Activated CD4-positive, alpha-beta T cell treated with anti-CD3 and anti-CD28 coated beads, Interleukin-2, amount 10 ng/mL, durations not matched to agents 24 days and 14 days (primary cell): Measurements from ENCODE around the gene HELQ. TPM values are rescaled to one million over a fixed set of nuclear protein-coding genes. Genes with fewer than 3 reads are reported as not detected.
A peak's percentile ranks its signal among the peaks of the same experiment; 100 is the strongest.

Experiments
- DNase-seq: peaks from one replicate; pipeline ENCODE4 v3.0.0; 2022
- H3K27ac Mint-ChIP-seq: one replicate; pipeline ENCODE4 v1.8.0; 2022; ENCODE audit warnings: mild to moderate bottlenecking, mixed read lengths
- H3K27me3 Mint-ChIP-seq: one replicate; pipeline ENCODE4 v1.8.0; 2022; ENCODE audit warnings: mixed read lengths
- H3K36me3 Mint-ChIP-seq: one replicate; pipeline ENCODE4 v1.8.0; 2022; ENCODE audit warnings: low read depth, mild to moderate bottlenecking, mixed read lengths
- H3K4me1 Mint-ChIP-seq: one replicate; pipeline ENCODE4 v1.8.0; 2021; ENCODE audit warnings: mixed read lengths
- H3K4me3 Mint-ChIP-seq: one replicate; pipeline ENCODE4 v1.8.0; 2022; ENCODE audit warnings: mild to moderate bottlenecking, moderate library complexity, mixed read lengths
- H3K9me3 Mint-ChIP-seq: one replicate; pipeline ENCODE4 v1.8.0; 2021; ENCODE audit warnings: mixed read lengths
- intact Hi-C: fragments of 100-400 bp; cut with micrococcal nuclease; formaldehyde crosslinking; loops from one replicate; pipeline ENCODE4 v1.15.1; 2023
- total RNA-seq: library from RNA; stranded (reverse); gene quantifications from 2 replicates; pipeline ENCODE4 v1.2.3, GENCODE V29; 2022

The HELQ gene
- total RNA-seq, 1 donor from 2014 or later, result 9.1 TPM

DNA sequence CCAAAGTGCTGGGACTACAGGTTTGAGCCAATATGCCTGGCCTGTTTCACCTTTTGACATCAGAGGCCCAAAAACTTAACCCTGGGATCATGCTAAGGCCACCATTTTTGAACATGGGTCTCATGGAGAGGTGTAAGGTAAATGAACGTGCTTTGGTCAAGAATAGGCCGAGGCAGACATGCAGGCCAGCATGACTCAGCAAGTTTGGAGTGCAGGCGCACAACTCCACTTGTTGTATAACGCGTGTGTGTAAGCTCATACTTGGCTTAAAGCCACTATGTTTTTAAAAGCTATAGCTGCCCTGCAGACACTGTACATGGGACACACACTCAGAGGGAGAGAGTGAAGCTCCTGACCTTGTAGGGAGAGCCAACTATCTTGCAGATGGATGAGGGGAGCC lies 77.2 kb downstream of the HELQ start:
- Mint-ChIP-seq H3K4me1 (peaks cover 4% of the 10 kb centered on the region), H3K36me3 (peaks cover 7% of the 10 kb centered on the region), H3K27me3 (peaks cover 6% of the 10 kb centered on the region), H3K9me3 (peaks cover 34% of the 10 kb centered on the region), H3K27ac (no peak overlapping the region), H3K4me3 (no peak overlapping the region)
- intact Hi-C loops, result no loop called here
- DNase-seq, result peak; percentile 62

DNA sequence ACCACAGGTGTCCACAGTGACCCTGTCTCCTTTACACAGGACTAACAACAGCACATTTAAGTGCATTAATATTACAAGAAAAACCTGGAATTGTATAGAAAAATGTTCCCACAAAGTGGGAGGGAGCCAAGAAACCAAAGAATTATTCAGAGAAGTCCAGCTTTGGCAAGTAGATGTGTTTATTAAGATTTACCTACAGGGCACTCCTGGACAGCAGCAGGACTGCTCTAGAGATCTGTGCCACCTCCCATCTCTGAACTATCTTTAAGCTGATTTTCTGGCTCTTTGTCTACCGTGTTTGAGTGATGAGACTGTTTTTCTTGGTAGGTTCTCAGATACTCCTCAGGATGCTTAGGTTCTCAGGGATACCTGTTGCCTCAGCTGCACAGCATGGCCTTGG lies 82.7 kb downstream of the HELQ start:
- Mint-ChIP-seq H3K4me1 (peaks cover 8% of the 10 kb centered on the region), H3K27ac (no peak overlapping the region), H3K27me3 (no peaks in the 10 kb centered on the region), H3K4me3 (no peak overlapping the region), H3K36me3 (peaks cover 2% of the 10 kb centered on the region), H3K9me3 (peaks cover 17% of the 10 kb centered on the region)
- intact Hi-C loops, result no loop called here
- DNase-seq, result no peak

- no peak for DNase-seq
- peaks cover 8% of the 10 kb centered on the region for H3K9me3 Mint-ChIP-seq
- no peak overlapping the region for H3K27ac Mint-ChIP-seq
- intact Hi-C loops, result no loop called here
- peaks cover 8% of the 10 kb centered on the region for H3K4me1 Mint-ChIP-seq
- peaks cover under 1% of the 10 kb centered on the region for H3K36me3 Mint-ChIP-seq
- no peak overlapping the region for H3K4me3 Mint-ChIP-seq
- no peaks in the 10 kb centered on the region for H3K27me3 Mint-ChIP-seq
Observed at GRCh38 chr4:83371936-83372335, 83.7 kb downstream of the HELQ start.

GRCh38 chr4:83371235-83371634 lies 84.4 kb downstream of the HELQ start:
- DNase-seq, result no peak
- intact Hi-C loops, result no loop called here
- Mint-ChIP-seq H3K9me3 (peaks cover 6% of the 10 kb centered on the region), H3K4me3 (no peak overlapping the region), H3K36me3 (no peaks in the 10 kb centered on the region), H3K27me3 (no peaks in the 10 kb centered on the region), H3K4me1 (peaks cover 8% of the 10 kb centered on the region), H3K27ac (no peak overlapping the region)

DNA sequence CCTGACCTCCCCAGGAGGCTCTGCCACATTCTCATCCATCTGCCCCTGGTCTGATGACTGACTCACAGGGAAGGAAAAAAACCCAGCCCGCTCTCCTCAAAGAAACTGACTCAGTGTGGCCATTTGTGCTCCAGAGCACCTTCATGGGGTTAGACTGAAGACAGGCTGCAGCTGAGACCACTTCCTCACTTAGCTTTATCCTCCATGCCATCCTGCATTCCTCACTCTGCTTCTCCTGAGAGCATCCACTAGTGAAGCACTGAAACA lies 85.0 kb downstream of the HELQ start:
- H3K4me3 Mint-ChIP-seq, result no peak overlapping the region
- no peaks in the 10 kb centered on the region for H3K9me3 Mint-ChIP-seq
- peaks cover 8% of the 10 kb centered on the region for H3K4me1 Mint-ChIP-seq
- H3K27ac Mint-ChIP-seq, result no peak overlapping the region
- H3K36me3 Mint-ChIP-seq, result no peaks in the 10 kb centered on the region
- H3K27me3 Mint-ChIP-seq, result no peaks in the 10 kb centered on the region
- intact Hi-C loops, result no loop called here
- DNase-seq, result no peak

- H3K27ac Mint-ChIP-seq, result no peak overlapping the region
- peaks cover 10% of the 10 kb centered on the region for H3K4me1 Mint-ChIP-seq
- no peak for DNase-seq
- H3K9me3 Mint-ChIP-seq, result no peaks in the 10 kb centered on the region
- H3K27me3 Mint-ChIP-seq, result peaks cover 3% of the 10 kb centered on the region
- no peak overlapping the region for H3K4me3 Mint-ChIP-seq
- intact Hi-C loops, result no loop called here
- H3K36me3 Mint-ChIP-seq, result no peaks in the 10 kb centered on the region
Observed at GRCh38 chr4:83369831-83370639, 85.6 kb downstream of the HELQ start.

DNA sequence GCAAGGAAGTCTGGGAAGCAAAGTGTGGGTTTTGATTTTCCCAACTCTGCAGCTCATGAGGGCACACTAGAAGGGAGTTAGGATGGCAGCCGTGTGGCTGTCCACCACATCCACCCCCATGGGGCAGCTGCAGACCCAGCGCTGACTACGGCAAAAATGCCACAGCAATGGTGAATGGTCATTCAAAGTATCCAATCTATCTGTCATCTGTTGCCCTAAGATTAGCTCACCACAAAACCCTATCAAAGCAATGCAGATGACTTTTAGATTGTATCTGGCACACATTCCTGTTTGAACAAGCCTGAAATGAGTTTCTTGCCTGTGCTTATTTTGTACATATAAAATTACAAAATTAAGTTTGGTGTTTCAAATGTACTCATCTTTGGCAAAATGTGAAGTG lies 91.3 kb downstream of the HELQ start:
- Mint-ChIP-seq H3K4me1 (peaks cover 6% of the 10 kb centered on the region), H3K4me3 (no peak overlapping the region), H3K36me3 (no peaks in the 10 kb centered on the region), H3K27ac (no peak overlapping the region), H3K9me3 (no peaks in the 10 kb centered on the region), H3K27me3 (peaks cover 6% of the 10 kb centered on the region)
- no peak for DNase-seq
- intact Hi-C loops, result no loop called here

DNA sequence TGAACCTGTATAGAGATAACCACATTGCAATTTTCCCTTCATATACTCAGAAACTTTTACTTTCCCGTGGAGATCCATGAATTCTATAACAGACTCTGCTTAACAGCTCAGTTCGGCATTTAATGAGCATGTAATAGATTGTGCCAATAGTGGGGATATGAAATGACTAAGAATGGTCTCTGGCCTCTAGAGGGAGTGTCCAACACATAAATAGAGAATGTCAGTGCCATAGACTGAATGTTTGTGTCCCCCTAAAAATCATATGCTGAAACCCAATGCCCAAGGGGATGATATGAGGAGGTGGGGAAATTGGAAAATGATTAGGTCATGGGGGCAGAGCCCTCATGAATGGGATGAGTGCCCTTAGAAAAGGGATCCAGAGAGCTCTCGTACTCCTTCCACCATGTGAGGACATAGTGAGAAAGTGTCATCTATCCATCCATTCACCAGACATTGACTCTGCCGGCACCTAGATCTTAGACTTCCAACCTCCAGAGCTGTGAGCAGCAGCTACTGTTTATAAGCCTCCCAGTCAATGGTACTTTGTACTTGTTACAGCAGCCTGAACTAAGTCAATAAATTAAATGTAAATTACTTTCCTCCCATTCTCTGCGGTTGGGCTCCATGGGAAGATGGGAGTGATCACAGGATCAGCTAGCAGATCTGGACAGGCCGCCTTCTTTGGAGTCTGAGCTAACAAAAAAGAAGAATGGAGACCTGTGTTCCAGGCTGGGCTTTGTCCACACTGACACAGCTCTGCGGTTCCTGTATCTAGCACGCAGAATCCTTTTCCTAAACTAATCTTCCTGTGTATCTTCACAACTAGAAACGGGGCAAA lies 92.9 kb downstream of the HELQ start:
- Mint-ChIP-seq H3K4me3 (no peak overlapping the region), H3K27me3 (peaks cover 6% of the 10 kb centered on the region), H3K9me3 (no peaks in the 10 kb centered on the region), H3K4me1 (peaks cover 7% of the 10 kb centered on the region), H3K27ac (no peak overlapping the region), H3K36me3 (no peaks in the 10 kb centered on the region)
- intact Hi-C loops, result loop anchor here (2.0 kb wide), 1 partner anchor 278 kb away; no protein-coding TSS in a partner anchor
- DNase-seq, result no peak

DNA sequence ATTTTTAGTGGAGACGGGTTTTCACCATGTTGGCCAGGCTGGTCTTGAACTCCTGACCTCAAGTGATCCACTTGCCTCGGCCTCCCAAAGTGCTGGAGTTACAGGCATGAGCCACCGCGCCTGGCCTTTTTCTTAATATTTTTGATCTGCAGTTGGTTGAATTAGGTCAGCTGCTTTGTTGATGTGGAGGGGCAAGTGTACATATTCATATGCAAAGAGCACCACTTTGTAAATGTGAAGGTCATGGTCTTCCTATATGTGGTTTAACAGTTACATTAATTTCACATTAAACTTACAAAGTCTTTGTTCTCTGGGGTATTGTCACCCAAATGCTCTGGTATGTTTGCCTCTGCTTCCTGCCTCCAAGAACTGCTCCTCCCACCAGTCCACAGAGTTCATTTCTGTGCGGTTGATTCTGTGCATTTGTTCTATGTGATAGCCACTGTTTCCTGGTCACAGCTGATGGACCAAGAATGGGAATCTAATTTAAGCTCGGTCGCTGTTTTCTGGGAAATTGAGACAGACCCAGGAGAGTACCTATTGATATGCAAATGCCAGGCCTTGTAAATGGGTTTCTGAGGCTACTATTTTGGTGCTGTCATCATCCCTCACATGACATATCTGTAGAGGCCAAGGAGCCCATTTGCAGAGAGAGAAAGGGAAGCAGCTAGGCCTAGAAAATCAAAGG lies 94.1 kb downstream of the HELQ start:
- no peak for DNase-seq
- Mint-ChIP-seq H3K27ac (no peak overlapping the region), H3K4me3 (no peak overlapping the region), H3K36me3 (no peaks in the 10 kb centered on the region), H3K4me1 (peaks cover 18% of the 10 kb centered on the region), H3K27me3 (peaks cover 6% of the 10 kb centered on the region), H3K9me3 (no peaks in the 10 kb centered on the region)
- intact Hi-C loops, result loop anchor here (2.0 kb wide), 1 partner anchor 279 kb away; no protein-coding TSS in a partner anchor

GRCh38 chr4:83360018-83360417 lies 95.6 kb downstream of the HELQ start:
- Mint-ChIP-seq H3K9me3 (no peaks in the 10 kb centered on the region), H3K27me3 (peaks cover 3% of the 10 kb centered on the region), H3K36me3 (peaks cover 1% of the 10 kb centered on the region), H3K27ac (no peak overlapping the region), H3K4me3 (no peak overlapping the region), H3K4me1 (peaks cover 19% of the 10 kb centered on the region)
- no peak for DNase-seq
- intact Hi-C loops, result no loop called here

- intact Hi-C loops, result loop anchor here (5.0 kb wide), 1 partner anchor 926 kb away; the partner anchor contains the start of genes ENOPH1 and HNRNPDL
- Mint-ChIP-seq H3K4me3 (no peak overlapping the region), H3K9me3 (peaks cover 9% of the 10 kb centered on the region), H3K27me3 (peaks cover 2% of the 10 kb centered on the region), H3K36me3 (peaks cover 4% of the 10 kb centered on the region), H3K4me1 (peaks cover 19% of the 10 kb centered on the region), H3K27ac (no peak overlapping the region)
- no peak for DNase-seq
Observed at GRCh38 chr4:83358410-83358809, 97.2 kb downstream of the HELQ start.
